Motor neuron (in vitro differentiated cells): Measurements from ENCODE around the gene ITGAX. TPM values are rescaled to one million over a fixed set of nuclear protein-coding genes. Genes with fewer than 3 reads are reported as not detected.
A peak's percentile ranks its signal among the peaks of the same experiment; 100 is the strongest.

Source experiments
- ATAC-seq, 8 experiments: fragments of 200-7000 bp; cut with Tn5 transposase; replicated peaks in 6 of 8; 2 replicates each; pipeline ENCODE4 v1.8.0; 2021; ENCODE audit warnings: mild to moderate bottlenecking in 8 of 8, moderate library complexity in 8 of 8
- H3K27ac ChIP-seq, 2 donors: fragments of 250-450 bp; sonication (Bioruptor Pico); 2 replicates each; pipeline ENCODE4 v1.9.0; 2021; ENCODE audit warnings: antibody characterized with exemption in 2 of 2, mild to moderate bottlenecking in 2 of 2, moderate library complexity in 1 of 2
- H3K4me1 ChIP-seq, 2 donors: fragments of 250-450 bp; sonication (Bioruptor Pico); replicated peaks in 1 of 2; 2 replicates each; pipeline ENCODE4 v1.6.1; 2021; ENCODE audit warnings: antibody characterized with exemption in 2 of 2, mild to moderate bottlenecking in 2 of 2, moderate library complexity in 1 of 2
- H3K4me3 ChIP-seq, 5 donors: fragments of 250-450 bp; sonication (Bioruptor Pico); 2 replicates each; pipeline ENCODE4 v1.9.0; 2021; ENCODE audit warnings: antibody characterized with exemption in 5 of 5, mild to moderate bottlenecking in 5 of 5, moderate library complexity in 4 of 5
- WGBS, 10 experiments: fragments of 450-650 bp; shearing (Covaris generic); methylation state at CpG; one replicate each; pipeline ENCODE4 v1.0.0; 2022; 5-methylcytosine and 5-hydroxymethylcytosine counted together
- in situ Hi-C, 9 experiments: fragments of 400-800 bp; cut with MboI; loops; one replicate each; pipeline ENCODE4 v1.15.0; 2021; ENCODE audit warnings: low sequenced_read_pairs in 9 of 9, low pct_unique_long_range_greater_than_20kb in 2 of 9; ENCODE audit not compliant: unreplicated experiment in 9 of 9
- total RNA-seq, 8 experiments: library from RNA; unstranded; fragments of 300-600 nt; gene quantifications; 2 replicates each; pipeline versions ENCODE4 v1.2.3 to v1.2.4, GENCODE V29; 2022

ITGAX gene
- total RNA-seq, 8 experiments from 2014 or later = 0.08 to 90.0 (median 1.00) TPM; not detected in 3

- Histone ChIP-seq H3K4me1 (no peaks in the 10 kb centered on the region), H3K4me3 (no peak overlapping the region), H3K27ac (no peak overlapping the region)
- ATAC-seq = no peak
- WGBS, 10 experiments = 21 to 94% (median 73%) methylated on average over 2 to 3 of the region's 3 CpGs; no CpG with 5 or more reads in 2 of the 10 experiments
- in situ Hi-C loops = no loop called here
Observed at GRCh38 chr16:31367853-31368252, 12.9 kb downstream of the ITGAX start.

- H3K4me1 ChIP-seq = no peaks in the 10 kb centered on the region
- ATAC-seq = no peak
- 40 to 96% (median 80%) methylated on average over 1 to 6 of the region's 12 CpGs; no CpG with 5 or more reads in 4 of the 10 experiments for WGBS, 10 experiments
- no peak overlapping the region for H3K27ac ChIP-seq
- H3K4me3 ChIP-seq = no peak overlapping the region
- in situ Hi-C loops = no loop called here
Observed at GRCh38 chr16:31371008-31371407, 16.0 kb downstream of the ITGAX start.

- in situ Hi-C loops = no loop called here
- Histone ChIP-seq H3K4me1 (no peaks in the 10 kb centered on the region), H3K27ac (no peak overlapping the region), H3K4me3 (no peak overlapping the region)
- 30 to 100% (median 72%) methylated on average over 1 to 10 of the region's 42 CpGs; no CpG with 5 or more reads in 4 of the 10 experiments for WGBS, 10 experiments
- ATAC-seq = peak in 1 of 8 experiments; percentile 9
Observed at GRCh38 chr16:31371619-31372484, 16.9 kb downstream of the ITGAX start.

- WGBS, 10 experiments = 33 to 100% (median 80%) methylated on average over 1 to 5 of the region's 14 CpGs; no CpG with 5 or more reads in 7 of the 10 experiments
- no peak overlapping the region for H3K27ac ChIP-seq
- H3K4me1 ChIP-seq = no peaks in the 10 kb centered on the region
- ATAC-seq = no peak
- no peak overlapping the region for H3K4me3 ChIP-seq
- in situ Hi-C loops = no loop called here
Observed at GRCh38 chr16:31373235-31373634, 18.3 kb downstream of the ITGAX start.

- ATAC-seq = no peak
- in situ Hi-C loops = no loop called here
- Histone ChIP-seq H3K4me3 (no peak overlapping the region), H3K27ac (no peak overlapping the region), H3K4me1 (no peaks in the 10 kb centered on the region)
- WGBS, 10 experiments = 0 to 100% (median 79%) methylated on average over 1 to 5 of the region's 5 CpGs; no CpG with 5 or more reads in 4 of the 10 experiments
Observed at GRCh38 chr16:31375231-31375630, 20.3 kb downstream of the ITGAX start.

- in situ Hi-C loops = no loop called here
- Histone ChIP-seq H3K27ac (no peak overlapping the region), H3K4me1 (no peaks in the 10 kb centered on the region), H3K4me3 (no peak overlapping the region)
- ATAC-seq = no peak
- 26 to 82% (median 62%) methylated on average over 1 to 6 of the region's 8 CpGs; no CpG with 5 or more reads in 2 of the 10 experiments for WGBS, 10 experiments
Observed at GRCh38 chr16:31376705-31377104, 21.7 kb downstream of the ITGAX start.

GRCh38 chr16:31377210-31377903, 22.4 kb downstream of the ITGAX start:
- in situ Hi-C loops = no loop called here
- 0 to 71% (median 51%) methylated on average over 1 to 7 of the region's 7 CpGs; no CpG with 5 or more reads in 3 of the 10 experiments for WGBS, 10 experiments
- H3K27ac ChIP-seq = no peak overlapping the region
- no peaks in the 10 kb centered on the region for H3K4me1 ChIP-seq
- no peak for ATAC-seq
- no peak overlapping the region for H3K4me3 ChIP-seq

- ATAC-seq = no peak
- Histone ChIP-seq H3K4me1 (no peaks in the 10 kb centered on the region), H3K27ac (no peak overlapping the region), H3K4me3 (no peak overlapping the region)
- in situ Hi-C loops = no loop called here
- 40 to 90% (median 60%) methylated on average over 1 to 2 of the region's 12 CpGs; no CpG with 5 or more reads in 7 of the 10 experiments for WGBS, 10 experiments
Observed at GRCh38 chr16:31380201-31380600, 25.2 kb downstream of the ITGAX start.

GRCh38 chr16:31382485-31383161, 27.6 kb downstream of the ITGAX start:
- no peak overlapping the region for H3K27ac ChIP-seq
- in situ Hi-C loops = no loop called here
- H3K4me3 ChIP-seq = no peak overlapping the region
- WGBS, 10 experiments = 0 to 33% (median 15%) methylated on average over 1 to 10 of the region's 14 CpGs; no CpG with 5 or more reads in 3 of the 10 experiments
- peaks cover 0 to 4% of the 10 kb centered on the region in 2 donors for H3K4me1 ChIP-seq
- peak; percentile 31 to 73 (median 58) for ATAC-seq

- Histone ChIP-seq H3K4me3 (no peak overlapping the region), H3K4me1 (peaks cover 0 to 4% of the 10 kb centered on the region in 2 donors), H3K27ac (no peak overlapping the region)
- 48 to 95% (median 79%) methylated on average over 2 to 4 of the region's 4 CpGs; no CpG with 5 or more reads in 3 of the 10 experiments for whole genome bisulfite sequencing, 10 experiments
- in situ Hi-C loops = no loop called here
- no peak for ATAC-seq
Observed at GRCh38 chr16:31385680-31386079, 30.7 kb downstream of the ITGAX start.

GRCh38 chr16:31386157-31386984, 31.4 kb downstream of the ITGAX start:
- H3K4me3 ChIP-seq = no peak overlapping the region
- in situ Hi-C loops = no loop called here
- peaks cover 0 to 4% of the 10 kb centered on the region in 2 donors for H3K4me1 ChIP-seq
- peak; percentile 86 to 96 (median 87) for ATAC-seq
- 0 to 100% (median 38%) methylated on average over 1 to 5 of the region's 6 CpGs; no CpG with 5 or more reads in 2 of the 10 experiments for WGBS, 10 experiments
- no peak overlapping the region for H3K27ac ChIP-seq

GRCh38 chr16:31388535-31388934, 33.6 kb downstream of the ITGAX start:
- in situ Hi-C loops = no loop called here
- no peak for ATAC-seq
- WGBS, 10 experiments = 0 to 50% (median 31%) methylated on average over 1 to 2 of the region's 2 CpGs; no CpG with 5 or more reads in 1 of the 10 experiments
- Histone ChIP-seq H3K27ac (no peak overlapping the region), H3K4me3 (no peak overlapping the region), H3K4me1 (peaks cover 0 to 4% of the 10 kb centered on the region in 2 donors)
